Activated T-cell treated with anti-CD3 and anti-CD28 coated beads, Interleukin-2, amount 50 U/mL, for 4 hours (primary cell): ENCODE measurements around the gene GOLGA8Q. TPM values are rescaled to one million over a fixed set of nuclear protein-coding genes. Genes with fewer than 3 reads are reported as not detected.
"Not testable (repeated sequence)": the region's sequence is repeated elsewhere in the genome, so short reads cannot be mapped to it uniquely, and the experiment has no call there.

ENCODE experiments used
- ATAC-seq, 2 donors: fragments of 200-7000 bp; cut with Tn5 transposase; one replicate each; pipeline ENCODE4 v1.10.0; 2021
- DNase-seq: peaks from one replicate; pipeline ENCODE4 v3.0.0-alpha.2; 2020
- H3K27me3 Mint-ChIP-seq: one replicate; pipeline ENCODE4 v1.8.0; 2021; ENCODE audit warnings: low read depth, mixed read lengths
- H3K36me3 Mint-ChIP-seq: one replicate; pipeline ENCODE4 v1.8.0; 2022; ENCODE audit warnings: mixed read lengths; ENCODE audit not compliant: insufficient read depth
- H3K4me1 Mint-ChIP-seq: one replicate; pipeline ENCODE4 v1.8.0; 2021; ENCODE audit warnings: low read depth, mixed read lengths
- H3K4me3 Mint-ChIP-seq: one replicate; pipeline ENCODE4 v1.8.0; 2021; ENCODE audit warnings: mild to moderate bottlenecking, moderate library complexity, mixed read lengths
- H3K9me3 Mint-ChIP-seq: one replicate; pipeline ENCODE4 v1.8.0; 2021; ENCODE audit warnings: mixed read lengths
- total RNA-seq, 3 donors: library from RNA; stranded (reverse); gene quantifications; one replicate each; pipeline ENCODE4 v1.2.1, GENCODE V29; 2021

Gene GOLGA8Q, protein sequence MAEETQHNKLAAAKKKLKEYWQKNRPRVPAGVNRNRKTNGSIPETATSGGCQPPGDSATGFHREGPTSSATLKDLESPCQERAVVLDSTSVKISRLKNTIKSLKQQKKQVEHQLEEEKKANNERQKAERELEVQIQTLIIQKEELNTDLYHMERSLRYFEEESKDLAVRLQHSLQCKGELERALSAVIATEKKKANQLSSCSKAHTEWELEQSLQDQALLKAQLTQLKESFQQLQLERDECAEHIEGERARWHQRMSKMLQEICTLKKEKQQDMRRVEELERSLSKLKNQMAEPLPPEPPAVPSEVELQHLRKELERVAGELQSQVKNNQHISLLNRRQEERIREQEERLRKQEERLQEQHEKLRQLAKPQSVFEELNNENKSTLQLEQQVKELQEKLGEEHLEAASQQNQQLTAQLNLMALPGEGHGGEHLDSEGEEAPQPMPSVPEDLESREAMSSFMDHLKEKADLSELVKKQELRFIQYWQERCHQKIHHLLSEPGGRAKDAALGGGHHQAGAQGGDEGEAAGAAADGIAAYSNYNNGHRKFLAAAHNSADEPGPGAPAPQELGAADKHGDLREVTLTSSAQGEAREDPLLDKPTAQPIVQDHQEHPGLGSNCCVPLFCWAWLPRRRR
- total RNA-seq, result under 1 TPM in 1 of 3 donors, not detected in 2; 0.13 TPM

DNA sequence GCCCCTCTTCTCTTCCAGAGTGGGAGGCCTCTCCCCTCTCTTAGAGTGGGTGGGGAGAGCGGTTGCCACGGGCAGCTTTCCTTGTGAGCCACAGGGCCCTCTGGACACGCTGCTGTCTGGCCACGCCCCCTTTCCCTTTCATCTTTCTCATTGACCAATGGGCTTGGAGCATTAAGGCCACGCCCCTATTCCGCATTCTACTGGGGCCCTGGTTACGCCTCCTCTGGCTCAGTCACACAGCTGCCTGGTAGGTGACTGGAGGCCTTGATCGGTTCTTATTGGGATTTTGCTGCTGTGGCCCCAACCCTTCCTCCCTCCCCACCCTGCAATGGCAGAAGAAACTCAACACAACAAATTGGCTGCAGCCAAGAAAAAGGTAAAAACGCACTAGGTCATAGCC, at the start of gene GOLGA8Q:
TSS of gene GOLGA8Q (plus strand) at position 301 of the 400 bp plus-strand sequence. CDS start at position 329, 28 bp downstream.
- not testable (repeated sequence) for DNase-seq, H3K9me3 Mint-ChIP-seq, H3K27me3 Mint-ChIP-seq, H3K36me3 Mint-ChIP-seq, ATAC-seq, H3K4me3 Mint-ChIP-seq, H3K4me1 Mint-ChIP-seq

DNA sequence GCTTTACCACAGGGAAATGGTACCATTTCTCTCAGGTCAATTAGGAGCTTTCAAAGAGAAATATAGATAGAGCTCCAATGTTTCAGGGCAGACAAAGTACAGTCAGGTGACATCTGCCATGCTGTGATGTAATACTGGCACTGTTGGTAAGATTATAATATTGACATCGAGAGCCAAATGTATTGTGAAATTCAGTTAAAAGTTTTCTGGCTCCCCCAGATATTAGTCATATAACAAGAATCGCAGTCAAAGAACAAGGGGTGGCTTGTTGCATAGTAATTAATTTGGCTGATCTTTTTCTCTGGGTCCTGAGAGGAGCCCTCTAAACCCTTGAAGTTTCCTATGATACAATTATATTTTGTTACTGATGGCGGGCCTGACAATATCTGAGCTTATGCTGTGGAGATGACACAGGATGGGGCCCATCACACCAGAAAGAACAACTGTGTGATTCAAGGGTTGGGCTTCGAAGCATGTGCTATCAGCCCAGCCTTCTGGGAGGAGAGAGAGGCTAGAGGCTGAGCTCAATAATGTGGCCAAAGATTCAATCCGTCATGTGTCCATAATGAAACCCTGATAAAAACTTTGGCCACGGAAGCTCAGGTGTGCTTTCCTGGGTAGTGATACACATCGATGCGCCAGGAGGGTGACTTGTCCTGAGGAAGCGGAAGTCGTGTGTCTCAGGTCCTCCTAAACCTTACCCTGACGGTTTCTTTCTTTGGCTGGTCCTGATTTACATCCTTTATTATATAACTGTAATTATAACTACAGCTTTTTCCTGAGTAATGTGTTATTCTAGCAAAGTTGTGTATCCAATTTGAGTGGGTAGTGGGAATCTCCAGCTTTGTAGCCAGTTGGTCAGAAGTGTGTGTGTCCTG, 48.7 kb upstream of the GOLGA8Q start:
- not testable (repeated sequence) for H3K27me3 Mint-ChIP-seq, DNase-seq, H3K4me3 Mint-ChIP-seq, H3K9me3 Mint-ChIP-seq, H3K36me3 Mint-ChIP-seq, ATAC-seq, H3K4me1 Mint-ChIP-seq

DNA sequence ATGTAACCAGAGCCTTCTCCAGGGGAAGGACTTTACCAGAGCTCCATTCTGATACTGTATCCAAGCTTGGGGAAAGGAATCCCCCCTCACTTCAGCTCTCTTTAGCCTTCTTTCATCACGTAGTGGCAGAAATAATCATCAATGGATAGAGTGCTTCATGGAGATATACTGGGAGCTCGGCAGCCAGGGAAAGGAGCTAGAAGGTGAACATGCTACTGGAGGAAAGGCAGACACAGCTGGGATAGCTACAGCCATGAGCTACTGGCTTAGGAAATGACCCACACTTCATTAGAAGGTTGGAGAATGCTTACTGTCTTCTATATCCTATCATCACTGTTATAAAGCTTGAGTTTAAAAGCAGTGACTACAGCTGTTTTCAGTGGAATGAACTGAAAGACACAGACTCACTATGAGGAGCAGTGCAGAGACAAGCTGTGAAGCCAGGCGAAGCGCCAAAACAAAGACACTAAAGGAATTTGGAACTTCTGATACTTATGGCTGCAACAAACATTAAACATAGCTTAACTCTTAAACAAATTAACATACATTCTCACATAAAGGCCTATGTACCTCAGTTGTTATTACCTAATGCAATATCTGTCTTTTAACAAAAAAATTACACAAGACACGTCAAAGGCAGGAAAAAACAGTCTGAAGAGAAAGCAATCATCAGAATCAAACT, 47.5 kb upstream of the GOLGA8Q start:
- not testable (repeated sequence) for H3K4me1 Mint-ChIP-seq, DNase-seq, H3K27me3 Mint-ChIP-seq, H3K9me3 Mint-ChIP-seq, H3K36me3 Mint-ChIP-seq, ATAC-seq, H3K4me3 Mint-ChIP-seq

DNA sequence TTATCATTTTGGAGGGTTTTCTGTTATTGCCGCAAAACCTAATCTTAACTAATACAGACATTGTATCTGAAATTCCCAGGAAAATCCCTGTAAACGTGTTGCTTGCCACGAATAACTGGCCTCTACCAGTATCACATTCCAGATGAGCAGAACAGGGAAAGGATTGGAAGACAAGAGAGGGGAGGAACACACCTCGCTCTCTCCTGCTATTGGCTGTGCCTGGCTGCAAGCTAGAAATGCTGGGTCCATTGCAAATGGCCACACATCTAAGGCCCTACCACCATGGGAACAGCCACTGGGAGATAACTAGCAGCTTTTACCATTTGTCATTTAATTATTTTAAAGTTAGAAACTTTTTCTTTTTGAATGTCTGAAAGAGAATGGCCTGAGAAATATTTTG, 37.3 kb upstream of the GOLGA8Q start:
- not testable (repeated sequence) for H3K36me3 Mint-ChIP-seq, H3K27me3 Mint-ChIP-seq, H3K9me3 Mint-ChIP-seq

DNA sequence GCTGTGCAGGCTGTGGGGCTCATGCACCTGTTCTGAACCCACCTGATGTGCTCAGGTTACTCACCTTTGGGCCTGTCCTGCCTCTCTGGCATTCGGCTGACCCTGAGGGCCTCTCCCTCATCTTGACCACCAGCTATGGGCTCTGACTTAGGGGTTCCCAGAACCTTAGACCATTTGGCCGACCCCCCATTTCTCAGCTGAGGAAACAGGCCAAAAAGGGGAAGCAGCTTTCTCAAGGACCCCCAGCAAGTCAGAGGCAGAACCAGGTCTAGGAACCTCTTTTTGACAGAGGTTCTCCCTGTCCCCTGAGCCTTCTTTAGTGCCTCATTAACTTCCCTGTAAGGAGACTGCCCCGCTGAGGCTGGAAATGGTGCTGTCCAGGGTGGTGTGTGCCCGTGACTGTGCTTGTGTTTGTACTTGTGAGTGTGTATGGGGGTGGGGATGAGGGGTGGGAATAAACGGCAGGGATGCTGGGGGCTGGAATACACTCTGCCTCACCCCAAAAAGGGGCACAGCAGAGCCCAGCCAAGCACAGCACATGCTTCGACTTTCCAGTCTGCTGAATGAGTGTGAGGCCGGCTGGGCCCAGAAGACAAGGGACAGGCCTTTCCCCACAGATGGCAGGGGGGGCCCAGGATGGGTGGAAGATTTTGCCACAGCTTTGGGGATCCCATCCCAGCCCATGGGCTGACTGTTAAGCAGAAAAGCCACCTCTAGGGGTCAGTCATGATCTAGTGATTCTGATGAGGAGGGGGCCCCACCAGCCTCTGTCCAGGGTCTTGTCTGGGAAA, 28.2 kb upstream of the GOLGA8Q start:
- not testable (repeated sequence) for H3K4me1 Mint-ChIP-seq, H3K36me3 Mint-ChIP-seq, H3K9me3 Mint-ChIP-seq, H3K4me3 Mint-ChIP-seq, DNase-seq, ATAC-seq, H3K27me3 Mint-ChIP-seq

More for the DNA sequence above, 37.3 kb upstream of the GOLGA8Q start:
- DNase-seq, ATAC-seq, H3K4me1 Mint-ChIP-seq, H3K4me3 Mint-ChIP-seq: not testable (repeated sequence)

DNA sequence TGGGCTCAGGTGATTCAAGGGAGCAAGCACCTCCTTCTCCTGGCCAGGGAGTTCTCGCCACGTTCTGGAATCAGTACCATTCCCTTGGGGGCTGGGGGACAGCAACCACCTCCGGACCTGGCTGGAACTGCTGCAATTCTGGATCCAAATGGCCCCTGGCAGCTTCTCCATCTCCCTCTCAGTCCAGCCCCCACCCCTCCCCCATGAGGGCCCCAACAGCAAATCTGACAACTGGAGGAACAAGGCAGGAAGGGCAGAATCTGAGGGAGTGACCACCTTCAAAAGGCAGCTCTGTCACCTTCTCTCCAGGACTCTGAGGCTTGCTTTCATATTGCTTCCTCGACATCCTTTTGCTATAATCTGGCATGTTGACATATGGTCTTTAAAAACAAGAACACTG, 25.9 kb upstream of the GOLGA8Q start:
- H3K27me3 Mint-ChIP-seq, DNase-seq, H3K9me3 Mint-ChIP-seq, H3K36me3 Mint-ChIP-seq, H3K4me3 Mint-ChIP-seq, H3K4me1 Mint-ChIP-seq, ATAC-seq: not testable (repeated sequence)

DNA sequence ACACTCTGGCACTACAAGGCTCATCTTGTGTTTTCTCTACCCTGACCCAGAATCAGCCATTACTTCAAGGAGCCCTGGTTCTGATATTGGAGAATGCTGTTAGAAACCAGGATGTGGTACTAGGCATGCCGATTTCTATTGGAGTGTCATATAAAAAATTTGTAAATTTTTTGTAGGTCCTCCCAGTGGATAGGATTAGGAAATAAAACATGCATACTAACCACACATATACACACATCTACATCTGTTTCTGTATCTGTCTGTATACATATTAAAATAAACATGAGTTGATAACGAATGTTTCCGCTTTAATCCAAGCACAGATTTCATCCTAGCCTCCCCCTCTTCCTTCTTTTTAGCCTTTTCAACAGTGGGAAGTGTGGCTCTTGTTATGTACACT, 22.8 kb upstream of the GOLGA8Q start:
- H3K27me3 Mint-ChIP-seq, H3K36me3 Mint-ChIP-seq, ATAC-seq, H3K4me1 Mint-ChIP-seq, H3K9me3 Mint-ChIP-seq, DNase-seq, H3K4me3 Mint-ChIP-seq: not testable (repeated sequence)

DNA sequence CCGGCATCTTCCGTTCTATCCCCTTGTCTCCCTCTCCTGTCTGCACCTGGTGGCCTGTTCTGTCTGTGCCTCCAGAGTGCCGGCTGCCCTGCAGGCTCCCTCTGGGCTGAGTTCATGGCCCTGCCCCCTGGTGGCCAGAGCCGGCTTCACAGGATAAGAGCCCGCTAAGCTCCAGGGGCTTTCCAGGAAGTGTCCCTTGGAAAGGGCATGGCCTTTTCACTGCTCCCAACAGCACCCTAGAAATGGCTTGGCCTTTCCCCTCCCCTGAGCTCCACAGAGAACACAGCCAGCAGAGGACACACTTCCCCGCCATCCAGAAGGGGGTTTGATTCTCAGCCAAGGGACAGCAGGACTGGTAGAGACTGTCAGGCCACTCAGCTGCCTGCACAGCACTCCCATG, 15.1 kb downstream of the GOLGA8Q start:
- H3K4me3 Mint-ChIP-seq, DNase-seq, H3K36me3 Mint-ChIP-seq, H3K27me3 Mint-ChIP-seq, H3K9me3 Mint-ChIP-seq, H3K4me1 Mint-ChIP-seq: not testable (repeated sequence)
- ATAC-seq, result peak; percentile 46 to 72

DNA sequence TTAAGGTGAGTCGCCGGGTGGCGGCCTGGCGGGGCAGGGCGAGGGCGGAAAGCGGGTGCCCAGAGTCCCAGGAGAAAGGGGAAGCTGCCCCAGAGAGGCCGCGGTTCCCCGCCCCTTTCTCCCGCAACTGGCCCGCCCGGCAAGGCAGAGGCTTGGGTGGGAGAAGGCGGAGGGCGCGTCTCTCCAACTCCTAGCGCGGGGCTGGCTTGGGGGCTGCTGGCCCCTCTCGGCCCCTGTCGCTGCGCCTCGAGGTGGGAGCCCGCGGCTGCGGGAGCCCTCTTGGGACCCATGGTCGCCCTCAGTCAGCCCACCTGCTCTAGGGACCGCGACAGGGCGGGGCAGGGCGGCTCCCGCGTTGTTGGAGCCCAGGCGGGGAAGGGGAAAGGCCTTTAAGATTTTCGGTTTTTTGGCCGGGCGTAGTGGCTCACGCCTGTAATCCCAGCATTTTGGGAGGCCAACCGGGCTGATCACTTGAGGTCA, 21.2 kb downstream of the GOLGA8Q start:
- not testable (repeated sequence) for DNase-seq, H3K4me3 Mint-ChIP-seq, H3K4me1 Mint-ChIP-seq, H3K36me3 Mint-ChIP-seq, H3K27me3 Mint-ChIP-seq, H3K9me3 Mint-ChIP-seq
- ATAC-seq, result peak; percentile 69 to 70

DNA sequence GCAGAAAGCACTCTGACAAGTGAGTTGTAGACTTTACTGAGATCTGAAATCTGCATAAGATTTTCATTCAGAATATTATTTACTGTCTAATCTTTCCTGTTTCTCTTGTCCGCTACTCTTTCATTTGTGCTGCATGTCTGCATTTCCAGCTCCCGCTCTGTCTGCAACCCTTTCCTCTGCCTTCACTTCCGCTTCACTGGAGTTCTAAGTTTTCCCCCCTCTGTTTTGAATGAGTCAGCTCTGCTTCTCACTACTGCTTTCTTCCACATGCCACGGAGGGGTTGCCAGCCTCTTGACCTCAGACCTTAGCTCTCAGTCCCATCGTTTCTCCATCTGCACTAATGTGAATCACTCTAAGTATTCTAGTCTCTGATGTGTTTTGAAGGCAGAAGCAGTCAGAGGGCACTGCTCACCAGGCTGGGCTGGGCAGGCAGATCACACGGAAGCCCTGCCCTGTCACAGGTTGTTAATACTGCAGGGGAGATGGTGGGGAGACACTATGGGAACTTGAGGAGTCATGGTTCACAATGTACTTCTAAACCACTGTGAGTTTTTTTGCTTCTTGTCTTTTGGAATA, 27.6 kb downstream of the GOLGA8Q start:
- ATAC-seq, H3K36me3 Mint-ChIP-seq, H3K27me3 Mint-ChIP-seq, H3K9me3 Mint-ChIP-seq, H3K4me1 Mint-ChIP-seq, H3K4me3 Mint-ChIP-seq, DNase-seq: not testable (repeated sequence)

DNA sequence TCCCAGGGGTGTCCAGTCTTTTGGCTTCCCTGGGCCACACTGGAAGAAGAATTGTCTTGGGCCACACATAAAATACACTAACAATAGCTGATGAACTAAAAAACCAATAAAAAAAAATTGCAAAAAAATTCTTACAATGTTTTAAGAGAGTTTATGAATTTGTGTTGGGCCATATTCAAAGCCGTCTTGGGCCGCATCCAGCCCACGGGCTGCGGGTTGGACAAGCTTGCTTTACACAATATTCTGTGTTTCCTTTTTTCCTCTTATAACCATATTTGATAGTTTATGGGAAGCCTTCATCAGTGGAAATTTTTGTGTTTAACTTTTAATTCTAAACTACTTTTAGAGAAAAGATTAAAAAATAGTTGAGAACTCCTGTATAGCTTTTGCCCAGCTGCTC, 28.9 kb downstream of the GOLGA8Q start:
- not testable (repeated sequence) for H3K9me3 Mint-ChIP-seq, ATAC-seq, H3K27me3 Mint-ChIP-seq, H3K4me1 Mint-ChIP-seq, H3K36me3 Mint-ChIP-seq, DNase-seq, H3K4me3 Mint-ChIP-seq

DNA sequence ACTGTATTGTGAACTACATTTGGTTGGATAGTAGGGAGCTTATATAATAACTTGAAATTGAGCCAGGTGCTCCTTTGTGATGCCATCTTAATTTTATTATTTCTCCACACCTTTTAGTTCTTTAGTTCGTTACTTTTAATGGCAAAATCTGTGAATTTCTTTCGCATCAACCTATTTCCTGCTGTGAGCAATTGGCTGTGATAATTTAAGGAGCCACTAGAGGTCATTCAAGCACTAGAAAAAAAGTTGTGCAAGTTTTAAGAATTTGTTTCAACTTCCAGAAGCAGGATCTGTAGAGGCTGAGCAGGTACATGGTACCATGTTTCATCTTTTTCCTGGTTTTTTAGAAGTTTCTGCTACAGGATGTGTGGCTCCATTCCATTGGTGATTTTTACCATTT, 47.1 kb downstream of the GOLGA8Q start:
- DNase-seq, H3K4me3 Mint-ChIP-seq, H3K9me3 Mint-ChIP-seq, ATAC-seq, H3K4me1 Mint-ChIP-seq, H3K36me3 Mint-ChIP-seq, H3K27me3 Mint-ChIP-seq: not testable (repeated sequence)

DNA sequence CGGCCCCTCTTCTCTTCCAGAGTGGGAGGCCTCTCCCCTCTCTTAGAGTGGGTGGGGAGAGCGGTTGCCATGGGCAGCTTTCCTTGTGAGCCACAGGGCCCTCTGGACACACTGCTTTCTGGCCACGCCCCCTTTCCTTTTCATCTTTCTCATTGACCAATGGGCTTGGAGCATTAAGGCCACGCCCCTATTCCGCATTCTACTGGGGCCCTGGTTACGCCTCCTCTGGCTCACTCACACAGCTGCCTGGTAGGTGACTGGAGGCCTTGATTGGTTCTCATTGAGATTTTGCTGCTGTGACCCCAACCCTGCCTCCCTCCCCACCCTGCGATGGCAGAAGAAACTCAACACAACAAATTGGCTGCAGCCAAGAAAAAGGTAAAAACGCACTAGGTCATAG, 51.9 kb downstream of the GOLGA8Q start, which contains the start of gene GOLGA8H:
TSS of gene GOLGA8H (plus strand) at position 233 of the 400 bp plus-strand sequence. CDS start at position 331, 98 bp downstream.
- H3K4me1 Mint-ChIP-seq, H3K9me3 Mint-ChIP-seq, ATAC-seq, H3K4me3 Mint-ChIP-seq, H3K36me3 Mint-ChIP-seq, H3K27me3 Mint-ChIP-seq, DNase-seq: not testable (repeated sequence)
